OCI-LY3 (cell line): Measurements from ENCODE around the gene LRRC46.

Experiments
- CTCF ChIP-seq: fragments of 200-600, 300-600 bp; sonication (generic); IDR thresholded peaks from 2 replicates; pipeline ENCODE4 v1.5.1; 2014; ENCODE audit warnings: antibody characterized with exemption, low read length, low read depth
- EZH2phosphoT487 ChIP-seq: fragments of 200-600 bp; shearing (Covaris generic); IDR thresholded peaks from 2 replicates; pipeline ENCODE4 v1.6.1; 2018; ENCODE audit warnings: antibody characterized with exemption, mixed run types, low read depth

DNA sequence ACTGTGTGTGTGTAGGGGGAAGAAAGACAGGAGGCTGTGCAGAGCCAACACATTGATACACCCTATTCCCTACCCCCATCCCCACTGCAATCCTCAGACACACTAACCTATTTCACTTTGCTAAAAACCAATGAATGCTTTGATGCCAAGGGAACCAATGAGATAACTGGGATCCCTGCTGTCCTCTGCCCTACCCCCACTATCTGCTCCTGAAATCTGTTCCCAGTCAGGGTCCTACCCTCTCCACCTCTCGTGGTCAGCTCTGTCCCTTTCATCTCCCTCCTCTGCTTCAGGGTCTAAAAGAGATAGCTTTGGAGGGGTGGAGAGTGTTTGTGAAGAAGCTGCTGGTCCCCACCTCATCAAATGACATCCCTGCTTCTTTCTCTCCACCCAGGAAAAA, 38.6 kb downstream of the LRRC46 start:
- TF ChIP-seq CTCF = no peak
- TF ChIP-seq EZH2phosphoT487 = no peak
